AG08395 (cell line): ENCODE results near the gene ZNF705A.
"Not testable (repeated sequence)": the region's sequence is repeated elsewhere in the genome, so short reads cannot be mapped to it uniquely, and the experiment has no call there.

Experiments
- DNase-seq: peaks from one replicate; pipeline ENCODE4 v3.0.0; 2012; ENCODE audit warnings: mixed read lengths, low spot score

ZNF705A gene

GRCh38 chr12:8156845-8157244 is at the start of gene ZNF705A:
Gene ZNF705A (plus strand): TSS chr12:8157015. CDS start chr12:8172626, 15,611 bp downstream.
- no peak for DNase-seq

GRCh38 chr12:8108808-8109398 is 47.9 kb upstream of the ZNF705A start:
- DNase-seq = peak; percentile 79

- not testable (repeated sequence) for DNase-seq
Observed at GRCh38 chr12:8113117-8113516, 43.7 kb upstream of the ZNF705A start.

GRCh38 chr12:8120072-8120713 is 36.6 kb upstream of the ZNF705A start:
- DNase-seq = no peak

GRCh38 chr12:8123124-8123912 is 33.5 kb upstream of the ZNF705A start, which contains the start of gene CLEC4A:
Gene CLEC4A (plus strand): TSS chr12:8123617. CDS start chr12:8123879, 262 bp downstream.
- no peak for DNase-seq

- no peak for DNase-seq
Observed at GRCh38 chr12:8127138-8127537, 29.7 kb upstream of the ZNF705A start.

GRCh38 chr12:8133636-8134397 is 23.0 kb upstream of the ZNF705A start:
- not testable (repeated sequence) for DNase-seq

GRCh38 chr12:8134398-8134930 is 22.4 kb upstream of the ZNF705A start:
- DNase-seq = not testable (repeated sequence)

GRCh38 chr12:8141647-8142046 is 15.2 kb upstream of the ZNF705A start:
- not testable (repeated sequence) for DNase-seq

GRCh38 chr12:8143261-8143660 is 13.6 kb upstream of the ZNF705A start:
- DNase-seq = no peak

GRCh38 chr12:8145754-8146441 is 10.9 kb upstream of the ZNF705A start:
- DNase-seq = peak; percentile 81

- no peak for DNase-seq
Observed at GRCh38 chr12:8146442-8146771, 10.4 kb upstream of the ZNF705A start.

- no peak for DNase-seq
Observed at GRCh38 chr12:8154526-8154925, 2.3 kb upstream of the ZNF705A start.

- DNase-seq = no peak
Observed at GRCh38 chr12:8156416-8156815, 399 bp upstream of the ZNF705A start.

- DNase-seq = no peak
Observed at GRCh38 chr12:8157484-8158198, 826 bp downstream of the ZNF705A start.

GRCh38 chr12:8172911-8173310 is 16.1 kb downstream of the ZNF705A start:
- DNase-seq = not testable (repeated sequence)

- peak; percentile 83 for DNase-seq
Observed at GRCh38 chr12:8179989-8180585, 23.3 kb downstream of the ZNF705A start.

- not testable (repeated sequence) for DNase-seq
Observed at GRCh38 chr12:8181271-8181670, 24.5 kb downstream of the ZNF705A start.

- not testable (repeated sequence) for DNase-seq
Observed at GRCh38 chr12:8182923-8183322, 26.1 kb downstream of the ZNF705A start.

- DNase-seq = not testable (repeated sequence)
Observed at GRCh38 chr12:8183346-8183745, 26.5 kb downstream of the ZNF705A start.
